KMS-11 (cell line): Measurements from ENCODE around the gene ADGRG1.

Experiments
- H2AFZ ChIP-seq: fragments of 200-600 bp; sonication (generic); 2 replicates; pipeline ENCODE4 v1.6.1; 2016; ENCODE audit warnings: antibody characterized with exemption, mixed run types, low read depth
- H3K27ac ChIP-seq: fragments of 200-600 bp; sonication (generic); 2 replicates; pipeline ENCODE4 v1.6.1; 2016; ENCODE audit warnings: mild to moderate bottlenecking, mixed run types
- H3K27me3 ChIP-seq: fragments of 200-600 bp; sonication (generic); 2 replicates; pipeline ENCODE4 v1.6.1; 2017; ENCODE audit warnings: mild to moderate bottlenecking, low read depth, mixed run types, moderate library complexity; ENCODE audit not compliant: insufficient read depth
- H3K36me3 ChIP-seq: fragments of 200-600 bp; sonication (generic); 2 replicates; pipeline ENCODE4 v1.6.1; 2017; ENCODE audit warnings: mild to moderate bottlenecking, mixed run types; ENCODE audit not compliant: insufficient read depth
- H3K4me1 ChIP-seq: fragments of 200-600 bp; sonication (generic); 2 replicates; pipeline ENCODE4 v1.6.1; 2016; ENCODE audit warnings: mild to moderate bottlenecking, low read depth, mixed run types; ENCODE audit not compliant: poor library complexity, severe bottlenecking
- H3K4me2 ChIP-seq: fragments of 200-600 bp; sonication (generic); 2 replicates; pipeline ENCODE4 v1.7.0; 2016; ENCODE audit warnings: mild to moderate bottlenecking, mixed run types
- H3K4me3 ChIP-seq: fragments of 200-600 bp; sonication (generic); IDR thresholded peaks from 2 replicates; pipeline ENCODE4 v1.6.1; 2017; ENCODE audit warnings: low read depth, low read length, mixed read lengths; ENCODE audit not compliant: insufficient read depth
- H3K79me2 ChIP-seq: fragments of 200-600 bp; sonication (generic); 2 replicates; pipeline ENCODE4 v1.6.1; 2016; ENCODE audit warnings: low read depth, mixed run types; ENCODE audit not compliant: insufficient read depth
- H3K9ac ChIP-seq: fragments of 200-600 bp; sonication (generic); 2 replicates; pipeline ENCODE4 v1.6.1; 2016; ENCODE audit warnings: mild to moderate bottlenecking, mixed run types
- H4K20me1 ChIP-seq: fragments of 200-600 bp; sonication (generic); 2 replicates; pipeline ENCODE4 v1.6.1; 2016; ENCODE audit warnings: mild to moderate bottlenecking, mixed run types; ENCODE audit not compliant: insufficient read depth
- TF ChIP-seq, protein P1 (sequence below): fragments of 200-600 bp; sonication (generic); conservative IDR thresholded peaks from 2 replicates; pipeline ENCODE4 v1.6.1; 2017; ENCODE audit warnings: low read depth, mild to moderate bottlenecking, antibody characterized with exemption, low read length, moderate library complexity, mixed read lengths

ADGRG1 gene

DNA sequence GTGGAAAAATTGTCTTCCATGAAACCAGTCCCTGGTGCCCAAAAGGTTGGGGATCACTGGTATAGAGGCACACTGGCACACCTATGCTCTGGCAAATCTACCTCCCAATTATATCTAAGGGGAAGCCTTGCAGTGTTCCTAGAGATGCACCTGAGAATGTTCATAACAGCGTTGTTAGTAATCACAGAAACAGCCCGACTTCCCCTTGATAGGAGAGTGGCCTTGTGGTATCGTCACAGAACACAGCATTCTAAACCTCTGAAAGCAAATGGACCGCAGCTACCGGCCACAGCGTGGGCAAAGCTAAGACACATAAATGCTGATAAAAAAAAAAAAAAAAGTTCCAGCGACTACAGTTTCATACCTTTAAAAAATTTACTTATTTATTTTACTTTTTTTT lies 39.1 kb upstream of the ADGRG1 start:
- no peak overlapping the region for H3K4me3 ChIP-seq
- no peaks in the 10 kb centered on the region for H4K20me1 ChIP-seq
- peaks cover 10% of the 10 kb centered on the region for H3K4me1 ChIP-seq
- H3K36me3 ChIP-seq, result no peaks in the 10 kb centered on the region
- no peak overlapping the region for H2AFZ ChIP-seq
- H3K4me2 ChIP-seq, result no peak overlapping the region
- no peaks in the 10 kb centered on the region for H3K27me3 ChIP-seq
- no peak overlapping the region for H3K27ac ChIP-seq
- TF ChIP-seq, protein P1, sequence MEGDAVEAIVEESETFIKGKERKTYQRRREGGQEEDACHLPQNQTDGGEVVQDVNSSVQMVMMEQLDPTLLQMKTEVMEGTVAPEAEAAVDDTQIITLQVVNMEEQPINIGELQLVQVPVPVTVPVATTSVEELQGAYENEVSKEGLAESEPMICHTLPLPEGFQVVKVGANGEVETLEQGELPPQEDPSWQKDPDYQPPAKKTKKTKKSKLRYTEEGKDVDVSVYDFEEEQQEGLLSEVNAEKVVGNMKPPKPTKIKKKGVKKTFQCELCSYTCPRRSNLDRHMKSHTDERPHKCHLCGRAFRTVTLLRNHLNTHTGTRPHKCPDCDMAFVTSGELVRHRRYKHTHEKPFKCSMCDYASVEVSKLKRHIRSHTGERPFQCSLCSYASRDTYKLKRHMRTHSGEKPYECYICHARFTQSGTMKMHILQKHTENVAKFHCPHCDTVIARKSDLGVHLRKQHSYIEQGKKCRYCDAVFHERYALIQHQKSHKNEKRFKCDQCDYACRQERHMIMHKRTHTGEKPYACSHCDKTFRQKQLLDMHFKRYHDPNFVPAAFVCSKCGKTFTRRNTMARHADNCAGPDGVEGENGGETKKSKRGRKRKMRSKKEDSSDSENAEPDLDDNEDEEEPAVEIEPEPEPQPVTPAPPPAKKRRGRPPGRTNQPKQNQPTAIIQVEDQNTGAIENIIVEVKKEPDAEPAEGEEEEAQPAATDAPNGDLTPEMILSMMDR, result no peak
- H3K9ac ChIP-seq, result no peak overlapping the region
- H3K79me2 ChIP-seq, result no peaks in the 10 kb centered on the region

DNA sequence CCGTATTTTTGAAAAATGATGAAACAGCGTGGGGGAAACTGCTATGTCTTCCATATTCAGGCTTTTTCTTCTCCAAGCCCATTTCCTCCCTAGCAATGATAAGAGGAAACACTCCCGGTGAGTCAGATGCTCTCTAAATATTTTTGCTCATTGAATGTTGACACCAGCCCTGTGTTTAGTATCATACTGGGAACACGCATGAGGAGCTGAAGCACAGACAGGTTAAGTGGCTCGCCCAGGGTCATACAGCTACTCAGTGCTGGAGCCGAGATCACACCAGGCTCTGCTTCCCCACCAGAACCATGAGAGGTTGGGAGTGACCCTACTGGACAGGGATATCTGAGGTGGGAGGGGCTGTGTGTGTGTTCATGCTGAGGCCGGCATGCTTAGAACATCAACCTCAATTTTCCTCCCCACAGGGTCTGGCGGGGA lies 37.8 kb upstream of the ADGRG1 start:
- Histone ChIP-seq H3K27ac (no peak overlapping the region), H2AFZ (peak overlapping the region; percentile 52; the same call in 1 of the 2 replicates), H3K27me3 (no peaks in the 10 kb centered on the region), H3K4me1 (peaks cover 10% of the 10 kb centered on the region), H3K4me2 (peak overlapping the region; percentile 8; the same call in 1 of the 2 replicates), H3K79me2 (no peaks in the 10 kb centered on the region), H3K4me3 (no peak overlapping the region), H4K20me1 (no peaks in the 10 kb centered on the region), H3K36me3 (no peaks in the 10 kb centered on the region), H3K9ac (no peak overlapping the region)
- TF ChIP-seq, protein P1, result no peak

DNA sequence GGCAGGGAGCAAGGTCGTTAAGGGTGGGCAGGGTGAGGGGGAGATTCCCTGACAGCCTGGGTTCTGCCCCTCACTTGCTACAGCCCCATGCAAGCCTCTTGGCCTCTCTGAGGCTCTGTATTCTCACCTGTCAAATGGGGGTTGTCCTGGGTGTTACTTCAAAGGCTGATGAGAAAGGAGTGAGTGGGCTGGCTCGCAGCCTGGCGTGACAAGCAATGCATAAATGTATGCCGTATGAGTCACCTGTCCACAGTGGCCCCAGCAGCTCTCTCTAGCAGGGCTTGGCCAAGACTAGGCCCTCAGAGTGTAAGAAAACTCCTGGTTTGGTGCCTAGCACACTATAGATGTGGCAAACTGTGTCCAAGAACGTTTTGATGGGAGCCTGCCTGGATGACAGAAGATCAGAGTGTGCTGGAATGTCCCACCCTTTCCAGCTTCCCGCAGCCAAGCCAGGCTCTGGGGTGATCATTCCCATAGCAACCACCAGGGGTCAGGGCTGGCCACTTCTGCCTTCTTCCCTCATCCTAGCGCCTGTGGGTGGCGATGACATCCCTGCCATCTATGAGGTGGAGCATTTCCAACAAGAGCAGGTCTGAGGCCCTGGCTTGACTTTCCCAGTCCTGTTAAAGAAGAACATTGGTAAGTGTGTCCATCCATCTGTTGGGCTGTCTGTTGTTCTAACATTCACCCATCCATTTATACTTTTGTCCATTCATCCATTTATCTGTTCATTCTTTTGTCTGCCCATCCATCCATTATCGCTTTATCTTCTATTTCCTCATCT lies 37.2 kb upstream of the ADGRG1 start:
- H2AFZ ChIP-seq, result peak overlapping the region; percentile 52; the same call in 1 of the 2 replicates
- peaks cover 10% of the 10 kb centered on the region for H3K4me1 ChIP-seq
- H3K9ac ChIP-seq, result no peak overlapping the region
- H3K36me3 ChIP-seq, result no peaks in the 10 kb centered on the region
- peak overlapping the region; percentile 8; the same call in 1 of the 2 replicates for H3K4me2 ChIP-seq
- TF ChIP-seq, protein P1, result peak; percentile 89
- H3K27me3 ChIP-seq, result no peaks in the 10 kb centered on the region
- no peaks in the 10 kb centered on the region for H4K20me1 ChIP-seq
- H3K79me2 ChIP-seq, result no peaks in the 10 kb centered on the region
- H3K4me3 ChIP-seq, result no peak overlapping the region
- H3K27ac ChIP-seq, result no peak overlapping the region

DNA sequence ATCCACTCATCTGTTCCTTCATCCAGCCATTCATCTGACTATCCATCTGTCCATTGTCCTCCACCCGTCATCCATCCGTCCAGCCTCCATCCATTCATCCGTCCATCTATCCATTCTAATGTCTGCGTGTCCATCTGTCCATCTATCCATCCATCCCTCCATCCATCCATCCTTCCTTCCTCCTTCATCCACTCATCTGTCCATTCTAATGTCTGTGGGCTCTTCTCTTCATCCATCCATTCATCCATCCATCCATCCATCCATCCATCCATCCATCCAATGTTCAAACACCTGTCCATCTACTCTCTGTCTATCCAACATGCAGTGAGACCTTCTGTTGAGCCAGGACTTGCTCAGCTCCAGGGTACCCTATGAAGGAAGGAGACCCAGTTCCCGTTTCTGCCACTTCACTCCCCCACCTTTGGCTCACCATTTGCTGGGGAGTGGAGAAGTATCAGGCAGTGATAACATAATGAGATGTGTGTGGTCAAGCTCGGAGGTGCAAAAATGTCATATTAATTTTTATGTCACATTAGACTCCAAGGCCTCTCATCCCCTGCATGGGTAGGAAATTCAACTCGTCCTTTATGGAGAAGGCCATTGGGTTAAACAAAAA lies 36.5 kb upstream of the ADGRG1 start:
- H2AFZ ChIP-seq, result no peak overlapping the region
- H3K4me2 ChIP-seq, result no peak overlapping the region
- no peaks in the 10 kb centered on the region for H3K27me3 ChIP-seq
- H3K4me1 ChIP-seq, result peaks cover 10% of the 10 kb centered on the region
- TF ChIP-seq, protein P1, result no peak
- no peaks in the 10 kb centered on the region for H4K20me1 ChIP-seq
- H3K9ac ChIP-seq, result no peak overlapping the region
- no peaks in the 10 kb centered on the region for H3K79me2 ChIP-seq
- no peaks in the 10 kb centered on the region for H3K36me3 ChIP-seq
- H3K4me3 ChIP-seq, result no peak overlapping the region
- H3K27ac ChIP-seq, result no peak overlapping the region
